Measurements from ENCODE around the gene HEXD.
"Not testable (repeated sequence)": the region's sequence is repeated elsewhere in the genome, so short reads cannot be mapped to it uniquely, and the experiment has no call there.

Gene HEXD

GRCh38 chr17:82408288-82408937, 9.7 kb upstream of the HEXD start:
- FAIRE-seq (no peak), DNase-seq (ENCODE audit: insufficient read length, low spot score) (no peak)
- TF ChIP-seq CTCF (IDR thresholded peaks at IDR 0.05; ENCODE audit: insufficient read depth, missing control alignments): no peak

- FAIRE-seq: no peak
- no peak for TF ChIP-seq CTCF (IDR thresholded peaks at IDR 0.05; ENCODE audit: insufficient read depth, missing control alignments)
Observed at GRCh38 chr17:82408938-82409318, 9.2 kb upstream of the HEXD start.

GRCh38 chr17:82410014-82410716, 8.0 kb upstream of the HEXD start:
- TF ChIP-seq CTCF (IDR thresholded peaks at IDR 0.05; ENCODE audit: insufficient read depth, missing control alignments): no peak

More at GRCh38 chr17:82408938-82409318, 9.2 kb upstream of the HEXD start:
- no peak for DNase-seq (ENCODE audit: insufficient read length, low spot score)

DNA sequence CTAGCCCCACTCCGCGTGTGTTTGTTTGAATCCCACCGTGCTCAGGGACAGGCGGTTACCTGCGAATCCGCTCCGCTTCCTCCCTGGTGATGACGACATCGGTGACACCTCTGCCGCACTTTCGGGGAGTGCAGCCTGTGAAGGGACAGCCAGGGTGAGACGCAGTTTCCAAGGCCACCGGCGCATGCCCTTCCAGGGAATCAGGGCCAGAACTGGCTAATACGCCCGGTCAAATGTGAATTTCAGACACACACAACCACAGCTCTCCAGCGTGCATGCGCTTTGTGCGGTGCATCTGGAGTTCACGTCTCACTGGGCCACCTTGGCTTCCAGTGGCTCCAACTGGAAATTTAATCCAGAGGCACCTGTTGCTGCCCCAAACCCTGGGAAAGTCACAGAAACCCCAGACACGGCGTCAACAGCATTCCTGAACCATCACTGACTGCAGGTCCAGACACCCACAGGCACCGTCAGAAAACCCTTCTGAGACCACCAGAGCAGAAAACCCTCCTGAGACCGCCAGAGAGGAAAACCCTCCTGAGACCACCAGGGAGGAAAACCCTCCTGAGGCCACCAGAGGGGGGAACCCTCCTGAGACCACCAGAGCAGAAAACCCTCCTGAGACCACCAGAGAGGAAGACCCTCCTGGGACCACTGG, 6.6 kb upstream of the HEXD start:
- DNase-seq (ENCODE audit: insufficient read length, low spot score) (no peak), FAIRE-seq (no peak)
- no peak for TF ChIP-seq CTCF (IDR thresholded peaks at IDR 0.05; ENCODE audit: insufficient read depth, missing control alignments)

More at GRCh38 chr17:82410014-82410716, 8.0 kb upstream of the HEXD start:
- DNase-seq (ENCODE audit: insufficient read length, low spot score) (no peak), FAIRE-seq (no peak)

DNA sequence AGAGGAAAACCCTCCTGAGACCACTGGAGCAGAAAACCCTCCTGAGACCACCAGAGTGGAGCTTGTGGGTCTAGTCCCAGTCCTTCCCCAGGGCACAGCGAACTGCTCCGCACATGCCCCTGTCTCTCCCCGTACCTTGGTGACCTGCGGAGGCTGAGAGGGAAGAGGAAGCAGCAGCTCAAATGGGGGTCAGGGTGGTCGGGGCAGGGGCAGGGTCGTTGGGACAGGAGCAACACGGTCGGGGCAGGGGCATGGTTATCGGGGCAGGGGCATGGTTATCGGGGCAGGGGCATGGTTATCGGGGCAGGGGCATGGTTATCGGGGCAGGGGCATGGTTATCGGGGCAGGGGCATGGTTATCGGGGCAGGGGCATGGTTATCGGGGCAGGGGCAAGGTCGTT, 6.1 kb upstream of the HEXD start:
- not testable (repeated sequence) for DNase-seq (ENCODE audit: insufficient read length, low spot score); FAIRE-seq

DNA sequence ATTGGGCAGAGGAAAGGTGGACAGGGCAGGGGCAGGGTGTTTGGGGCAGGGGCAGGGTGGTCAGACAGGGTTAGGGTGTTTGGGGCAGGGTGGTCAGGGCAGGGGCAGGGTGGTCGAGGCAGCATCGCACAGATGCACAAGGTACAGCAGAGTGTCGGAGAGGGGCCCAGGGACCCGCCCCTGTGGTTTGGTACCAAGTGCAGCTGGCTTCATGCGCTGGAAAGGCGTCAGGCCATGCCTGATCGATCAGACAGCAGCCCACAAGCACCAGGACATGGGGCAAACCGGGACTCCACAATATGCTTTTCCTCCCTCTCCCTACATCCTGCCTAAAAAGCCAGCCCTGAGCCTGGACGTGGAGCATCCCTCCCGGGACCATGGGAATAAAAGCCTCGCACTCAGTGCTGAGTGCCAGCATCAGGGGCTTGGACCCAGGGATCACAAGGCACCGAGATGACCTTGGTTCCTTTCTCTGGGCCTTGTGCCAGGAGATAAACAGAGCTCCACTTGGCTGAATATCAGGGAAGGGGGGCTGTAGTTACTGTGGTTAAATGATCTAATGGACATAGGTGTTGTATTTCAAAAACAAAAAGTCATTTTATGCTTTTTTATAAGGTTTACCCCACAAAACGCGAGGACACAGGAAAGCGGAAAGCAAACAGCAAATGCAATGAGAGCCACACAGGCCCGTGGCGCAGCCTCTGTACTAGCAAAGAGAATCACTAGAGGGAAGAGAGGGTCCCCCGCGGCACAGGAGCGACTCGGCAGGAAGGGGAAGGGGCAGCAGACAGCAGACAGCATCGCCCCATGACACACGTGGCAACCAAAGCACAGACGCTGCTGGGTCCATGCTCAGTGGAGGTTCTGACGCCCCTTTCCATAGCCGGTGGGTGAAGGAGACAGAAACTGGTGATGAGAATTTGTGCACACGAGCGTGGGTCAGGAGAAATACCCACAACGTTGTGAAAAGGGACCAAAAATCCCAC, 5.3 kb upstream of the HEXD start:
- FAIRE-seq (no peak), DNase-seq (ENCODE audit: insufficient read length, low spot score) (no peak)
- no peak for TF ChIP-seq CTCF (IDR thresholded peaks at IDR 0.05; ENCODE audit: insufficient read depth, missing control alignments)

Measured in D721Med (cell line).